Occipital lobe (tissue), 2 donors: ENCODE results near the gene ZNF813. TPM values are rescaled to one million over a fixed set of nuclear protein-coding genes. Genes with fewer than 3 reads are reported as not detected.
"Not testable (repeated sequence)": the region's sequence is repeated elsewhere in the genome, so short reads cannot be mapped to it uniquely, and the experiment has no call there.

Experiments
- DNase-seq: peaks from one replicate; lab custom pipeline; 2025; lab: John Stamatoyannopoulos, UW
- total RNA-seq: library from RNA; depleted of rRNA; stranded (reverse); fragments of >200 nt; gene quantifications from one replicate; pipeline ENCODE4 v1.2.3, GENCODE V29; 2014

The ZNF813 gene
- total RNA-seq, result 6.6 TPM

DNA sequence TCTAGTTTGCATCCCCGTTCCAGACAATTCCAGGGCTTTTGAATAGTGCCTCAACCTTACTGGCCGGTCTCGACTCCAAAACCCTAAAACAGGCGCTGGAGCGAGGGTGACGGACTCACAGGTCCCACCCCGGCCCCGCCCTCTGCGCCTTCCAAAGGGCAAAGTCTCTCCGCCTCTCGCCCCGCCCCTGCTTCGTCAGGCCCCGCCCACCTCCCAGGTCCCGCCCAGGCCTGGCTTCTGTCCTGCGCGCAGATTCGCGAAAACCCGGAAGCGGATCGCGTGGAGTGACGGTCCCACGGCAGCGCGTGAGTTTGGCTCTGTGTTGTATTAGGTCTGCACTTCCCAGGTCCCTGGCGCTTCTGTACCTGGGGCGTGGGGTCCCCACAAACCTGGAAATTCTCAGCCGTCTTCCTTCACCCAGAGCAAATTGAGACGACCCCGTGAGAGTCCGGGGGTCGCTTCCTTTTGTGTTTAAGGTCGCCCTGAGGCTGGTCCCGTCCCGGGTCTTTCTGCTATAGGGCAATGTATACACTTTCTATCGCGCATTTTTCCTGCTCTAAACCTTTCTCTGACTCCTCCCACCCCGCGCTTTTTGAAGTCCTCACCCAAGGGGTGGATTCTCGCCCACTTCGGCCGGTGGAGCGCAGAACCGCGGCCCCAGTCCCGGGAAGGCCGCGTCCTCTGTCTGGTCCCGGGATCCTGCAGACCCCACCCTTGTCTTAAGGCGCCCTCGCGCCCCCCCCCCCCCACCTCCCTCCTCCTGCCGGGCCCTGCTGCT lies at the start of gene ZNF813:
TSS of gene ZNF813 (plus strand) at position 249 of the 778 bp plus-strand sequence. CDS start 16,090 bp downstream, outside the sequence.
- DNase-seq, result peak; percentile 79

DNA sequence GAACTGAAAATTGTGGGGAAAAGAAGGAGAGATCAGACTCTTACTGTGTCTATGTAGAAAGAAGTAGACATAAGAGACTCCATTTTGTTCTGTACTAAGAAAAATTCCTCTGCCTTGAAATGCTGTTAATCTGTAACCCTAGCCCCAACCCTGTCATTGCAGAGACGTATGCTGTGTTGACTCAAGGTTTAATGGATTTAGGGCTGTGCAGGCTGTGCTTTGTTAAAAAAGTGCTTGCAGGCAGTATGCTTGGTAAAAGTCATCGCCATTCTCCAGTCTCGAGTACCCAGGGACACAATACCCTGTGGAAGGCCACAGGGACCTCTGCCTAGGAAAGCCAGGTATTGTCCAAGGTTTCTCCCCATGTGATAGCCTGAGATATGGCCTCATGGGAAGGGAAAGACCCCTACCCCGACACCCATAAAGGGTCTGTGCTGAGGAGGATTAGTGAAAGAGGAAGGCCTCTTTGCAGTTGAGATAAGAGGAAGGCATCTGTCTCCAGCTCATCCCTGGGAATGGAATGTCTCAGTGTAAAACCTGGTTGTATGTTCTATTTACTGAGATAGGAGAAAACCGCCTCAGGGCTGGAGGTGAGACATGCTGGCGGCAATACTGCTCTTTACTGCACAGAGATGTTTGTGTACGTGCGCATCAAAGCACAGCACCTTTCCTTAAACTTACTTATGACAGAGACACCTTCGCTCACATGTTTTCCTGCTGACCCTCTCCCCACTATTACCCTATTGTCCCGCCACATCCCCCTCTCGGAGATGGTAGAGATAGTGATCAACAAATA lies 46.8 kb upstream of the ZNF813 start:
- not testable (repeated sequence) for DNase-seq

- DNase-seq, result no peak
Observed at GRCh38 chr19:53422551-53422950, 45.0 kb upstream of the ZNF813 start.

GRCh38 chr19:53423074-53423473 lies 44.5 kb upstream of the ZNF813 start:
- DNase-seq, result not testable (repeated sequence)

DNA sequence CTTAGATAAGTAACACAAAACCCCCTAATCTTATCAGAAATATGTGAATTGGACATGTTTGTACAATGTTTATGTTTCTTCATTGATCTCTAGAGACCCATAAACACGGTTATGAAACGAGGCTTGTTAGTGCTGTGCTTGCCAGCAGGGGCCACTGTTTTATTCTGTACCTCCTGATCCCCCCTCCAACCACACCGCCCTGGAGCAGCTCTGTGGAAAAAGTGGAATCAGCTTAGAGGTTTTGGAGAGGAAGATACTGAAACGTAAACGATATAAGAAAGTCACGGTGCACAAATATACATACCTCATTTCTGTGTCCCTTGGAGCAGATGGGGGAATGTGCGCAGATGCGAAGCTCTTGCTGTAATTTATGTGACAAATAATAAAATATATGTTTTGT lies 43.9 kb upstream of the ZNF813 start:
- peak; percentile 2 for DNase-seq

- peak; percentile 4 for DNase-seq
Observed at GRCh38 chr19:53424968-53425597, 42.5 kb upstream of the ZNF813 start.

GRCh38 chr19:53431399-53432087 lies 36.0 kb upstream of the ZNF813 start, which contains the start of gene ZNF761:
Gene ZNF761, plus strand, starts transcription at chr19:53431984. Its CDS starts 15,285 bp downstream, at chr19:53447269.
- DNase-seq, result peak; percentile 90

DNA sequence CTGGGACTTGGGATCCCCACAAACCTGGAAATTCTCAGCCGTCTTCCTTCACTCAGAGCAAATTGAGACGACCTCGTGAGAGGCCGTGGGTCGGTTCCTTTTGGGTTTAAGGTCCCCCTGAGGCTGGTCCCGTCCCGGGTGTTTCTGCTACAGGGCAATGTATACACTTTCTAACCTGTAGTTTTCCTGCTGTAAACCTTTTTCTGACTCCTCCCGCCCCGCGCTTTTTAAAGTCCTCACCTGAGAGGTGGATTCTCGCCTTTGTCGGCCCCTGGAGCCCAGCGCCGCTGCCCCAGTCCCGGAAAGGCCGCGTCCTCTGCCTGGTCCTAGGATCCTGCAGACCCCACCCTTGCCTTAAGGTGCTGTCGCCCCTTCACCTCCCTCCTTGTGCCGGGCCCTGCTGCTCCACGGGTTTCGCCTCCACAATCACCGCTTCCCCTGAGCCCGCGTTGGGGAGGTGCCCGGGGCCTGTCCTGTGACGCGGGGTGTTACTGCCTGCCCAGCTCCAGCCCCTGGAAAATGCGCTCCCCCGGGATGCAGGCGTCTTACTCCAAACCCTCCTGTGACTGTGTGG lies 35.4 kb upstream of the ZNF813 start:
- DNase-seq, result no peak

- DNase-seq, result not testable (repeated sequence)
Observed at GRCh38 chr19:53443809-53444208, 23.7 kb upstream of the ZNF813 start.

- DNase-seq, result not testable (repeated sequence)
Observed at GRCh38 chr19:53447196-53447595, 20.3 kb upstream of the ZNF813 start.

GRCh38 chr19:53455828-53456227 lies 11.7 kb upstream of the ZNF813 start:
- no peak for DNase-seq

- not testable (repeated sequence) for DNase-seq
Observed at GRCh38 chr19:53460131-53460721, 7.3 kb upstream of the ZNF813 start.

DNA sequence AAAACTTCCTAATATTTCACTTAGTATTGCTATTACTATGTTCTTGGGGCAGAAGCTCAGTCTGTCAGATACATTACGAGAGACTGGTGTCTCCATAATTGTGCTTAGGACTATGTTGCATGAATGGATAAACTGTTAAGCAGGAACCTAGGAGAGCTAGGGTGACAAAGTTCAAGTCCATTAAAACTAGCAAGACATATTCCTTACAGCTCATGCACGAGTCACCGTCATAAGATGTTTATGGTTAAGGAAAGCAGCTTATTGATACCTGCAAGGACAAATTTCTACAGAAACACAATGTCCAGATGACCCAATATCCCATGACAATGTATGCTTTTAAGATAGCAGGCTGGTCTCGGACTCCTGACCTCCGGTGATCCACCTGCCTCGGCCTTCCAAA lies 5.7 kb upstream of the ZNF813 start:
- DNase-seq, result no peak

DNA sequence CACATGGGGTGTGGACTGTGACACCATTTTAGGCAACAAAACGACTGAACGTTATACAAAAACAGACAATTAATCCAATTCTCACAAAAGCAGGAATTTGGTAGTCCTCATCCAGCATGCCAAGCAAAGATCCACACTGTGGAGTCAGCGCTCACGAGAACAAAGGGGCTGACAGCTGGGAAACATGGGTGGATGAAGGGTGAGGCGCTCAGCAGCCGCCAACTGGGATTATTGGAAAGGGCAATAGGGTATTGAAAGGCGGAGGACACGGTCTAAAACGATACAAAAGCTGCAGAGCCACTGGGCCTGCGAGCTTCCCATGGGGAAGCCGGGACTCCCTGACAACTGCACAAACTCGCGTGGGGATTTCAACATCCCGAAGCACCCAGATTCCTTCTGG lies 4.7 kb upstream of the ZNF813 start:
- DNase-seq, result no peak

GRCh38 chr19:53463263-53463662 lies 4.3 kb upstream of the ZNF813 start:
- peak; percentile 66 for DNase-seq

- no peak for DNase-seq
Observed at GRCh38 chr19:53466726-53467484, 628 bp upstream of the ZNF813 start.

DNA sequence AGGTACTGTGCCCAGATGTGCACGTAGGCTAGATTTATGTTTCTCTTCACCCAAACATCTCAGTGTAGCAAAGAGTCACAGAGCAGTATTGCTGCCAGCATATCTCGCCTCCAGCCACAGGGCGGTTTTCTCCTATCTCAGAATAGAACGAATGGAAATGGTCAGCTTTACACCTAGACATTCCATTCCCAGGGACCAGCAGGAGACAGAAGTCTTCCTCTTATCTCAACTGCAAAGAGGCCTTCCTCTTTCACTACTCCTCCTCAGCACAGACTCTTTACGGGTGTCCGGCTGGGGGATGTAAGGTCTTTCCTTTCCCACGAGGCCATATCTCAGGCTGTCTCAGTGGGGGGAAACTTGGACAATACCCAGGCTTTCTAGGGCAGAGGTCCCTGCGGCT lies 1.1 kb downstream of the ZNF813 start:
- DNase-seq, result not testable (repeated sequence)

- DNase-seq, result no peak
Observed at GRCh38 chr19:53471916-53472315, 4.4 kb downstream of the ZNF813 start.

DNA sequence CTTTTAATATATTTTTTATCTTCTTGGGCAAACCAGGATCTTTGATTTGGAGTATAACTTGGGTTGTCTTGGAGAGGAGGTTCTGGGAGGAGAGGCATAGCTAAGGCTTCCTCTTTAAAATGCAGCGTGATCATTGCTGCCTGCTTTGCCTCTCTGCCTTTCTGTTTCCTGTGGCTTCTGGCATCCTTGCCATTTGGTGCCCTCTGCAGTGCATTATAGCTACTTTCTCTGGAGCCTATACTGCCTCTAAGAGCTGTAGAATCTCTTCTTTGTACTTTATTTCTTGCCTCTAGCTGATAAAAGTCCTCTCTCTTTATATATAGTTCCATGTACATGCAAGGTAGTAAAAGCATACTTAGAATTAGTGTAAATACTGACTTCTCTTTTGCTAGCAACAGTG lies 7.3 kb downstream of the ZNF813 start:
- DNase-seq, result not testable (repeated sequence)

- DNase-seq, result not testable (repeated sequence)
Observed at GRCh38 chr19:53475470-53475869, 7.9 kb downstream of the ZNF813 start.
